Stimulated activated CD4-positive, alpha-beta T cell treated with anti-CD3 and anti-CD28 coated beads, Interleukin-12 subunit alpha, Interleukin-12 subunit beta, amount 100 ng/mL, for 48 hours (primary cell): ENCODE measurements around the gene IRGM.

Experiments used
- DNase-seq, 3 donors: peaks; one replicate each; pipeline ENCODE4 v3.0.0-alpha.2; 2020; ENCODE audit warnings: low read depth in 2 of 3, low spot score in 1 of 3

IRGM gene

GRCh38 chr5:150895431-150896428 lies 49.4 kb downstream of the IRGM start:
- DNase-seq, result no peak
